Panc1 (cell line): ENCODE results near the gene SLU7. TPM values are rescaled to one million over a fixed set of nuclear protein-coding genes. Genes with fewer than 3 reads are reported as not detected.

Experiments
- ATAC-seq: fragments of 200-7000 bp; cut with Tn5 transposase; 2 replicates; pipeline ENCODE4 v1.9.1; 2020; ENCODE audit warnings: mild to moderate bottlenecking, moderate library complexity
- BruUV-seq: library from RNA; stranded (reverse); fragments of 400-500 nt; replicated peaks from 2 replicates; lab custom pipeline; 2021; lab: Mats Ljungman, UMichigan
- CTCF ChIA-PET: fragments of 300-600 bp; sonication (Branson Sonifier 250); formaldehyde crosslinking; loops from one replicate; lab custom pipeline; 2022; ENCODE audit warnings: antibody characterized with exemption; lab: Charles Lee
- POLR2A ChIA-PET: fragments of 300-600 bp; sonication (Branson Sonifier 250); formaldehyde crosslinking; loops from one replicate; lab custom pipeline; 2022; ENCODE audit warnings: antibody characterized with exemption; lab: Charles Lee
- DNase-seq: peaks from one replicate; pipeline ENCODE4 v3.0.0-alpha.2; 2010; ENCODE audit warnings: low read depth, low spot score
- H3K27ac ChIP-seq: 2 replicates; pipeline ENCODE4 v1.5.1; 2011; ENCODE audit warnings: mild to moderate bottlenecking, low read length, inconsistent platforms
- H3K27me3 ChIP-seq: fragments of 200-500 bp; sonication (Bioruptor generic); 2 replicates; pipeline ENCODE4 v1.6.0; 2014; ENCODE audit warnings: low read length, inconsistent platforms; ENCODE audit not compliant: control insufficient read depth, insufficient read depth
- H3K36me3 ChIP-seq: fragments of 200-500 bp; sonication (Bioruptor generic); 2 replicates; pipeline ENCODE4 v1.5.1; 2014; ENCODE audit warnings: inconsistent platforms, mild to moderate bottlenecking, low read length, moderate library complexity; ENCODE audit not compliant: control insufficient read depth, insufficient read depth
- H3K4me1 ChIP-seq: 2 replicates; pipeline ENCODE4 v1.5.1; 2011; ENCODE audit warnings: inconsistent platforms, mild to moderate bottlenecking, low read length, moderate library complexity; ENCODE audit not compliant: control insufficient read depth, insufficient read depth
- H3K4me3 ChIP-seq, 2 experiments: 2 replicates each; pipeline ENCODE4 v1.5.1; 2011 to 2012; ENCODE audit warnings: low read depth in 2 of 2, low read length in 2 of 2, mild to moderate bottlenecking in 2 of 2, inconsistent platforms in 1 of 2, moderate library complexity in 1 of 2
- H3K9me3 ChIP-seq: fragments of 200-500 bp; sonication (Bioruptor generic); 2 replicates; pipeline ENCODE4 v1.5.1; 2014; ENCODE audit warnings: low read depth, mild to moderate bottlenecking, inconsistent platforms, low read length, moderate library complexity; ENCODE audit not compliant: control insufficient read depth, insufficient read depth
- POLR2AphosphoS5 ChIP-seq: IDR thresholded peaks from 2 replicates; pipeline ENCODE4 v1.6.1; 2012; ENCODE audit warnings: mild to moderate bottlenecking, low read depth, low read length, moderate library complexity
- SIN3A ChIP-seq: IDR thresholded peaks from 2 replicates; pipeline ENCODE4 v1.6.1; 2012; ENCODE audit warnings: low read depth, mild to moderate bottlenecking, low read length, moderate library complexity, borderline replicate concordance; ENCODE audit not compliant: insufficient read depth
- TCF7L2 ChIP-seq: IDR thresholded peaks from 2 replicates; pipeline ENCODE4 v1.6.1; 2011; ENCODE audit warnings: mild to moderate bottlenecking, low read depth, low read length, inconsistent platforms
- in situ Hi-C: cut with HindIII; loops from 2 replicates; pipeline ENCODE4 v1.10.0; 2016; ENCODE audit warnings: low sequenced_read_pairs, low pct_unique_long_range_greater_than_20kb
- intact Hi-C: fragments of 100-400 bp; cut with micrococcal nuclease; formaldehyde crosslinking; loops from one replicate; pipeline ENCODE4 v1.10.0; 2022; ENCODE audit not compliant: unreplicated experiment
- total RNA-seq: library from RNA; stranded (reverse); gene quantifications from one replicate; pipeline ENCODE4 v1.2.1, GENCODE V29; 2021; ENCODE audit not compliant: unreplicated experiment
- TF ChIP-seq, protein P1 (sequence below): fragments of 450-650 bp; IDR thresholded peaks from 2 replicates; pipeline ENCODE4 v1.5.1; 2017; ENCODE audit warnings: mild to moderate bottlenecking
- TF ChIP-seq, protein P2 (sequence below), 2 experiments: IDR thresholded peaks; 2 replicates each; pipeline ENCODE4 v1.6.1; 2011 to 2012; ENCODE audit warnings: low read depth in 2 of 2, control low read depth in 1 of 2, low read length in 1 of 2, mild to moderate bottlenecking in 1 of 2, moderate library complexity in 1 of 2; ENCODE audit not compliant: insufficient read depth in 1 of 2

SLU7 gene
- total RNA-seq, 1 experiment from 2014 or later, result 45.7 TPM

DNA sequence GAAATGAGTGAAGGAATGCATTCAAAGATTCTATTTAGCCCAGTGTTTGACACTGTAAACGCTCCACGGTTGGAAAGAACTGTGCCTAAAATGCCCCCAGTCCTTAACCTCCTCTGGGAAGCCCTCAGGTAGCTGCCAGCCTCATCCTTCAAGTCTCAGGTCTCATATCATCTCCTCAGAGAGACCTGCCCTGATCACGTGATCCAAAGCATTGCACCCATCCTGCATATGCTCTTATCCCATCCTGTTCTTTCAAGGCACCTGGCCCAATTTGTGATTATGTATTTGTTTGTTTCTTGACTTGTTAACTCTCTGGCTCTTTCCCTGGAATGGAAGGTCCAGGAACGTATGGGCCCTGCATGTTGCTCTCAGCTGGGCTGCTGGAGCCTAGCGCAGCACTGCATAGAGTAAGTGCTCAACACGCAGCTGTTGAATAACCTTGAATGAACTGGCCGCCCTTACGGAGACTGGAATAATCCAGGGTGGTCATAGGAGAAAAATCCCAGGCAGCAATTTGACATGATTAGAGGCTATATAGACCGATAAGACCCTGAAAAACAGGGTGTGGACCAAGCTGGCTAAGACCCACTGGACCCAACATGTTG is 57.2 kb downstream of the SLU7 start:
- TF ChIP-seq TCF7L2 (no peak), SIN3A (no peak)
- CTCF ChIA-PET, result no interaction called here
- ATAC-seq, result no peak

DNA sequence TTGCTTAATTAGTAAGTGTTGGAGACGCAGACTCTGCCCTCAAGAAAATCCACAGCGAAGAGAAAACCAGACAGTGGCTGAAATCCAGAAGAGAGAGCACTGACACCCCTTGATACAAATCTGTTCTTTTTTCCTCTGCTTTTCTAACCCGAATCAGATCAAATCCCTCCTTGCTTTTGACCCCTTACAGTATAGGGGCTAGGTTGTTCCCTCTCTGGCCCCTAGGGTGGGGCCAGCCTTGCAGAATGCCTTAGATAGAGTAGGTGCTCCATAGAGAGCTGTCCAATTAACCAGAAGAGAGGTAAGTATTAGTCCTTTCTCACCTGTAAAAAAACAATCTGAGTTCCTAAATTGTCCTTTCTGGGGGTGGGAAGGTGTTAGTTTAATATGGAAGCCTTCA is 58.6 kb downstream of the SLU7 start:
- DNase-seq, result no peak
- TF ChIP-seq TCF7L2 (no peak), POLR2AphosphoS5 (no peak), SIN3A (no peak)
- TF ChIP-seq, protein P1, sequence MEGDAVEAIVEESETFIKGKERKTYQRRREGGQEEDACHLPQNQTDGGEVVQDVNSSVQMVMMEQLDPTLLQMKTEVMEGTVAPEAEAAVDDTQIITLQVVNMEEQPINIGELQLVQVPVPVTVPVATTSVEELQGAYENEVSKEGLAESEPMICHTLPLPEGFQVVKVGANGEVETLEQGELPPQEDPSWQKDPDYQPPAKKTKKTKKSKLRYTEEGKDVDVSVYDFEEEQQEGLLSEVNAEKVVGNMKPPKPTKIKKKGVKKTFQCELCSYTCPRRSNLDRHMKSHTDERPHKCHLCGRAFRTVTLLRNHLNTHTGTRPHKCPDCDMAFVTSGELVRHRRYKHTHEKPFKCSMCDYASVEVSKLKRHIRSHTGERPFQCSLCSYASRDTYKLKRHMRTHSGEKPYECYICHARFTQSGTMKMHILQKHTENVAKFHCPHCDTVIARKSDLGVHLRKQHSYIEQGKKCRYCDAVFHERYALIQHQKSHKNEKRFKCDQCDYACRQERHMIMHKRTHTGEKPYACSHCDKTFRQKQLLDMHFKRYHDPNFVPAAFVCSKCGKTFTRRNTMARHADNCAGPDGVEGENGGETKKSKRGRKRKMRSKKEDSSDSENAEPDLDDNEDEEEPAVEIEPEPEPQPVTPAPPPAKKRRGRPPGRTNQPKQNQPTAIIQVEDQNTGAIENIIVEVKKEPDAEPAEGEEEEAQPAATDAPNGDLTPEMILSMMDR, result no peak
- TF ChIP-seq, protein P2, sequence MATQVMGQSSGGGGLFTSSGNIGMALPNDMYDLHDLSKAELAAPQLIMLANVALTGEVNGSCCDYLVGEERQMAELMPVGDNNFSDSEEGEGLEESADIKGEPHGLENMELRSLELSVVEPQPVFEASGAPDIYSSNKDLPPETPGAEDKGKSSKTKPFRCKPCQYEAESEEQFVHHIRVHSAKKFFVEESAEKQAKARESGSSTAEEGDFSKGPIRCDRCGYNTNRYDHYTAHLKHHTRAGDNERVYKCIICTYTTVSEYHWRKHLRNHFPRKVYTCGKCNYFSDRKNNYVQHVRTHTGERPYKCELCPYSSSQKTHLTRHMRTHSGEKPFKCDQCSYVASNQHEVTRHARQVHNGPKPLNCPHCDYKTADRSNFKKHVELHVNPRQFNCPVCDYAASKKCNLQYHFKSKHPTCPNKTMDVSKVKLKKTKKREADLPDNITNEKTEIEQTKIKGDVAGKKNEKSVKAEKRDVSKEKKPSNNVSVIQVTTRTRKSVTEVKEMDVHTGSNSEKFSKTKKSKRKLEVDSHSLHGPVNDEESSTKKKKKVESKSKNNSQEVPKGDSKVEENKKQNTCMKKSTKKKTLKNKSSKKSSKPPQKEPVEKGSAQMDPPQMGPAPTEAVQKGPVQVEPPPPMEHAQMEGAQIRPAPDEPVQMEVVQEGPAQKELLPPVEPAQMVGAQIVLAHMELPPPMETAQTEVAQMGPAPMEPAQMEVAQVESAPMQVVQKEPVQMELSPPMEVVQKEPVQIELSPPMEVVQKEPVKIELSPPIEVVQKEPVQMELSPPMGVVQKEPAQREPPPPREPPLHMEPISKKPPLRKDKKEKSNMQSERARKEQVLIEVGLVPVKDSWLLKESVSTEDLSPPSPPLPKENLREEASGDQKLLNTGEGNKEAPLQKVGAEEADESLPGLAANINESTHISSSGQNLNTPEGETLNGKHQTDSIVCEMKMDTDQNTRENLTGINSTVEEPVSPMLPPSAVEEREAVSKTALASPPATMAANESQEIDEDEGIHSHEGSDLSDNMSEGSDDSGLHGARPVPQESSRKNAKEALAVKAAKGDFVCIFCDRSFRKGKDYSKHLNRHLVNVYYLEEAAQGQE (IDR thresholded peaks at IDR 0.05; ENCODE audit: insufficient read depth in 1 of 2, low read depth in 2 of 2, low read length in 1 of 2), result no peak
- H3K4me1 ChIP-seq, result no peaks in the 10 kb centered on the region
- H3K36me3 ChIP-seq, result no peaks in the 10 kb centered on the region
- ATAC-seq, result no peak
- no peak overlapping the region for H3K27ac ChIP-seq
- H3K9me3 ChIP-seq, result no peaks in the 10 kb centered on the region
- CTCF ChIA-PET, result no interaction called here
- in situ Hi-C loops, result no loop called here
- intact Hi-C loops, result no loop called here
- BruUV-seq, result no TSS peak
- no peak overlapping the region for H3K4me3 ChIP-seq
- no peaks in the 10 kb centered on the region for H3K27me3 ChIP-seq
- POLR2A ChIA-PET, result no interaction called here

More for the DNA sequence above, 57.2 kb downstream of the SLU7 start:
- no TSS peak for BruUV-seq
- in situ Hi-C loops, result no loop called here
- Histone ChIP-seq H3K27ac (no peak overlapping the region), H3K4me3 (no peak overlapping the region), H3K36me3 (no peaks in the 10 kb centered on the region), H3K9me3 (no peaks in the 10 kb centered on the region), H3K27me3 (no peaks in the 10 kb centered on the region), H3K4me1 (no peaks in the 10 kb centered on the region)
- intact Hi-C loops, result no loop called here
- POLR2A ChIA-PET, result no interaction called here
- DNase-seq, result no peak

DNA sequence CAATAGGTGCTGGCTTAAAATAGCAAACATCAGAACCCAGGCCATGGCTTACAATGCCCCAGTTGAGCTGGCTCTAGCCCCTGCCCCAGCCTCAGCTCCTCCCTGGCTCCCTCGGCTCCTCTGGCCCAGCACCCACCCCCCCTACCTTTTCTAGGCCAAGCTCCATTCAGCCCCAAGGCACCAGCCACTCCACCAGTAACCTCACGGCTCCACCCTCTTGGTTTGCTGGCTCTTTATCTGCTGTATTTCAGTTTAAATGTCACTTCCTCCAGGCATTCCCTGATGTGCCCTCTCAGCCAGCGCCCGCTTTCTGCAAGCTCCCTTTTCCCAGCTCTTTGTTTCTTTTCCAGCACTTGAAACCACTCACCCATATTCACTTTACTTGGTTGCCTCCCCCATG is 59.1 kb downstream of the SLU7 start:
- H3K9me3 ChIP-seq, result no peaks in the 10 kb centered on the region
- ATAC-seq, result no peak
- in situ Hi-C loops, result loop anchor here (10.0 kb wide), 1 partner anchor 175 kb away; no protein-coding TSS in a partner anchor

More for the DNA sequence above, 59.1 kb downstream of the SLU7 start:
- Histone ChIP-seq H3K36me3 (no peaks in the 10 kb centered on the region), H3K27ac (no peak overlapping the region), H3K4me3 (no peak overlapping the region), H3K27me3 (no peaks in the 10 kb centered on the region), H3K4me1 (no peaks in the 10 kb centered on the region)
- no peak for DNase-seq
- ChIA-PET CTCF (no interaction called here), POLR2A (no interaction called here)
- intact Hi-C loops, result no loop called here
- BruUV-seq, result no TSS peak
- TF ChIP-seq, protein P1, result no peak
- TF ChIP-seq SIN3A (no peak), TCF7L2 (no peak), POLR2AphosphoS5 (no peak)
- TF ChIP-seq, protein P2 (IDR thresholded peaks at IDR 0.05; ENCODE audit: insufficient read depth in 1 of 2, low read depth in 2 of 2, low read length in 1 of 2), result no peak
